ENCODE data around the gene ZGLP1.

The ZGLP1 gene

GRCh38 chr19:10325732-10326131, 16.1 kb upstream of the ZGLP1 start:
- DNase-seq, result no peak

GRCh38 chr19:10321874-10322835, 12.5 kb upstream of the ZGLP1 start:
- DNase-seq, result no peak

- no peak for DNase-seq
Observed at GRCh38 chr19:10321417-10321797, 11.8 kb upstream of the ZGLP1 start.

GRCh38 chr19:10320602-10321416, 11.2 kb upstream of the ZGLP1 start:
- DNase-seq, result no peak

GRCh38 chr19:10318807-10319682, 9.4 kb upstream of the ZGLP1 start:
- DNase-seq, result no peak

GRCh38 chr19:10317857-10318462, 8.3 kb upstream of the ZGLP1 start:
- DNase-seq, result no peak

- DNase-seq, result no peak
Observed at GRCh38 chr19:10317045-10317856, 7.6 kb upstream of the ZGLP1 start.

- no peak for DNase-seq
Observed at GRCh38 chr19:10316229-10317044, 6.8 kb upstream of the ZGLP1 start.

GRCh38 chr19:10315335-10316214, 6.0 kb upstream of the ZGLP1 start, which contains the start of gene FDX2:
Gene FDX2 (minus strand): TSS chr19:10316015. CDS start chr19:10315996, 19 bp downstream.
- peak; percentile 61 for DNase-seq

- DNase-seq, result no peak
Observed at GRCh38 chr19:10306327-10306726, 3.3 kb downstream of the ZGLP1 start.

- DNase-seq, result no peak
Observed at GRCh38 chr19:10305139-10305806, 4.3 kb downstream of the ZGLP1 start.

- no peak for DNase-seq
Observed at GRCh38 chr19:10299545-10300458, 9.8 kb downstream of the ZGLP1 start.

GRCh38 chr19:10295847-10296591, 13.6 kb downstream of the ZGLP1 start:
- DNase-seq, result no peak

- no peak for DNase-seq
Observed at GRCh38 chr19:10295305-10295846, 14.2 kb downstream of the ZGLP1 start.

- no peak for DNase-seq
Observed at GRCh38 chr19:10294368-10294697, 15.3 kb downstream of the ZGLP1 start.

- DNase-seq, result no peak
Observed at GRCh38 chr19:10293637-10294367, 15.8 kb downstream of the ZGLP1 start.
